ENCODE data around the gene ARHGEF2.
"Not testable (repeated sequence)": the region's sequence is repeated elsewhere in the genome, so short reads cannot be mapped to it uniquely, and the experiment has no call there.

ARHGEF2 gene

DNA sequence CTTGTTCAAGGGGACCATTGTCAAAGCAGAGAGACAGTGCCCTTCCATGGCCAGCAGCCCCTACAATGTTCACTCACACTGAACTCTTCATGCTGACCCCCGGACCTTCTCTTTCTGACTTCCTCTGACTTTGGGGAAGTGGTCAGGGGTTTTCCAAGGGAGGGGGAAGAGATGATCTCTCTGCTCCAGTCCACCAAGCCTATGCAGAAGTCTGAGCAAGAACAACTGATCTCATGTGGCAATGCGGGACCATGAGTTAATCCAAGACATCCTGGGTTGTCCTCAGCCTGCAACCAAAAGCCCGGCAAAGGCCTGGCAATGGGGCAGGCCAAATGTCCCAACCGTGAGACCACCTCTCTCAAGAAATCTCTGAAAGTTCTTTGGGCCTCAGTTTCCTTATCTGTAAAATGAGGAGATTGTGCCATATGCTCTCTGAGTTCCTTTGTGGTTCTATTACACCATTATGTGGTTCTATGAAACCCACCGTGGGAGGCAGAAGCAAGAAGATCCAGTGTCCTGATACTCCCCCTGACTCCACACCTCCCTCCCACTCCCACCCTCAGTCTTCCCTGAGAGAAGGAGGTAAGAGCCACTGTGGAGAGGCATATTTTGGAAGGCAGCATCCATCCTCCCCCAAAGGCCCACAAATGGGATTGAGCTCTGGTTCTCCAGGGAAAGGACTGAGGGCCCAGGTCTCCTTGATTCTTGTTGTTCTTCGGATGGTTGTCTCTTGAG is 11.8 kb upstream of the ARHGEF2 start:
- DNase-seq = no peak

DNA sequence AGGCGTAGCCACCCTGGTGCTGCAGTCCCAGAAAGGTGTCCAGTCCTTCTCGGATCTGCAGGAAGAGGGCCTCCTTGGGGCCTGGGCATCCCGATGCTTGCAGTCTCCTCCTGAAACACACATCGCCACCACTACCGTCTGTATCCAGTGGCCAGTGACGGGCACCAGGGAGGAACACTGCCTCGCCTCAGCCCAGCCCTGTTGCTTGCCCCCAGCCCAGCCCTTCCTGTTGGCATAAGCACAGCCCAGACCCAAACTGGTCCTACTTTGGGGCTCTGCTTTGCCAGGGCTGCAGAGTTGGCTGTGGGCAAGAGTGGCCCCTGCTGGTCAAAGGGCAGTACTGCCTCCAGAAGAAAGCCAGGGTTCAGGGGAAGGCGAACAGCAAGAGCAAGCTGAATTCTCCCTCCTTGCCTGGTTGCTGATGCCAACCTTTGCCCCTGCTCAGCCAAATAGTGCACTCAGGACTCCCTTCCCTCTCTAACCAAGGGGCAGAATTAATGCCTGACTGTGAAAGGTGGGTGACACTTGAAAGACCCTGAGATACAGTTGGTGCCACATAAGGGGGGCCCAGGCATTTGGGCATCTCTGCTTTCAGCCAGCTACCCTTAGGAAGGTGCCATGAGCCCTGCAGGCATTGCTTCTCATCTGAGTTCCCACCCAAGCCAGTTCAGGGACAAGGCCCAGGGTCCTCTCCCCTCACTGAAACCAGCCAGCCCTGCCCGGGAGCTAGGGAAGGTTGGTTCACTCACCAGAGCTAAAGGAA is 11.1 kb upstream of the ARHGEF2 start:
- peak; percentile 90 for DNase-seq

- not testable (repeated sequence) for DNase-seq
These were observed 6.7 kb upstream of the ARHGEF2 start for GRCh38 chr1:155984903-155985645.

DNA sequence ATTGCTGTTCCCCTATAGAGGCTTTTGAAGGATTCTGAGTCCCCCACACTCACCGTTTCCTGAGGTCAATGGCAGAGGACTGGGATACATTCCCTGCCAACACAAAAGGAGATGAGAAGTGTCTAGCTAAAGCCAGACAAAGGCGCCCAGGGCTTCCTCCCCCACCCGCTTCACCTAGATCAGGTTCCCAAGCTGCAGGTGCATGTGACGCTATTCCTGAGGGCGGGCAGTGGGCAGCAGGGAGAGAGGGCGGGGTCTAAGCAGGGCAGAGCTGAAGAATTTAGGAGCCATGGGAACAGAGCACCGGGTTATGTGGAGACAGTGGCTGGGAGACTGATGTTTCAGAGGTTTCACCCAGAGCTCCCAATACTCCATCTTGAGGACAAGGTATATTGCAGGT is 6.0 kb upstream of the ARHGEF2 start:
- DNase-seq = peak; percentile 98

DNA sequence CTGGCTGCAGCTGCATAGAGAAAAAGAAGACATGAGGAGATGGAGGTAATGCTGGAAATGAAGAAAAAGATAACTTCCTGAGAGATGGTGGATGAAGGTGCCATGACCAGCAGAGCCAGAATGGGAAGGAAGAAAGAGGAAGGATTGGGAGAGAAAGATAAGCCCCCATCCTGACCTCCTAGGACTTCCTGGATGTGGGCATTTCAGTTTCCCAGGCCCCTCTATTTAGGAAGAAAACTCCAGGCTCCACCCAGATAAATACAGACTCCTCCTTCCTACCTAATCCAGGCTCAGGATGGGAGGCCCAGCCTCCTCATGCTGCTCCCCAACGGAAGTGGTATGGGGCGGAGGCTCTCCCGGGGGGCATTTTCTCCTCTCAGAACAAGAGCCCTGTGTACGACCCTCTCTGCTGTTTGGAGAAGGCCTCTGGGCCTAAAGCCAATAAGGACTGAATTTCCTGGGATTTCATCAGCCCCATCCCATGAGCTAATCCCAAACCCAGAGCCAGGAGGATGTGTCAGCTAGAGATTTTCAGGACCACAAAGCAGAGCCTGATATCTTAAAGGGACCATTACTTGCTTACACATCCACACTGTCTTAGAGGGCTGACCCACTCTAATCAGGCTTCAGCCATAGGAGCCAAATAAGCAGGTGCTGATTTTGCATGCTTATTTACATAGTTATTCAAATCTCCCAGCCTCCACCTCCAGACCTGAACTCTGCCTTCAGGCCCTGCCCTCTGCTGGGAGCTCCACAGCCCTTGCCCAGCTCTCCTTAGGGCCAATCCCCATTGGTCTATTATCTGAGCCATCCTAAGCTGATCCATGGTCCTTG is 5.1 kb upstream of the ARHGEF2 start:
- DNase-seq = peak; percentile 94

DNA sequence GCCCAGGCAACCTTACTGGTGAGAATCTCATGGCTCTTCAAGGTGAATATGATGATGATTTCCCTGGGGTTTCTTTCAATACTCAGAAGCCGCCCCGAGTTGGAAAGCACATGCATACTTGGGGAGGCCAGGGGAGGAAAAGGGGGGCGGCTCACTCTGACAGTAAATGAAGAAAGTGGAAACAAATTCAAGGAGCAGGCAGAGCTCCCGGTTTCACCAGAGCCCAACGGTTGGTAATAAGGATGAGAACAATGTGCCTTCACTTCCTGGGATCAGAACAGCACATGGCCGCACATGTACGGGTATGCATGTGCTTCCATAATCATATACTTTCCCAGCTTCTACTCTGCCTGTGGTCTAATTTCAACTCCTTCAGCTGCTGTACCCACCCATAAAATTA is 3.8 kb upstream of the ARHGEF2 start:
- DNase-seq = no peak

- DNase-seq = no peak
These were observed 3.1 kb upstream of the ARHGEF2 start for GRCh38 chr1:155981266-155982088.

GRCh38 chr1:155979597-155980343 is 1.4 kb upstream of the ARHGEF2 start:
- no peak for DNase-seq

GRCh38 chr1:155978973-155979429 is 654 bp upstream of the ARHGEF2 start:
- DNase-seq = no peak

GRCh38 chr1:155977690-155978324 is 540 bp downstream of the ARHGEF2 start:
- peak; percentile 72 for DNase-seq

GRCh38 chr1:155976913-155977689 is 1.2 kb downstream of the ARHGEF2 start:
- DNase-seq = peak; percentile 66

DNA sequence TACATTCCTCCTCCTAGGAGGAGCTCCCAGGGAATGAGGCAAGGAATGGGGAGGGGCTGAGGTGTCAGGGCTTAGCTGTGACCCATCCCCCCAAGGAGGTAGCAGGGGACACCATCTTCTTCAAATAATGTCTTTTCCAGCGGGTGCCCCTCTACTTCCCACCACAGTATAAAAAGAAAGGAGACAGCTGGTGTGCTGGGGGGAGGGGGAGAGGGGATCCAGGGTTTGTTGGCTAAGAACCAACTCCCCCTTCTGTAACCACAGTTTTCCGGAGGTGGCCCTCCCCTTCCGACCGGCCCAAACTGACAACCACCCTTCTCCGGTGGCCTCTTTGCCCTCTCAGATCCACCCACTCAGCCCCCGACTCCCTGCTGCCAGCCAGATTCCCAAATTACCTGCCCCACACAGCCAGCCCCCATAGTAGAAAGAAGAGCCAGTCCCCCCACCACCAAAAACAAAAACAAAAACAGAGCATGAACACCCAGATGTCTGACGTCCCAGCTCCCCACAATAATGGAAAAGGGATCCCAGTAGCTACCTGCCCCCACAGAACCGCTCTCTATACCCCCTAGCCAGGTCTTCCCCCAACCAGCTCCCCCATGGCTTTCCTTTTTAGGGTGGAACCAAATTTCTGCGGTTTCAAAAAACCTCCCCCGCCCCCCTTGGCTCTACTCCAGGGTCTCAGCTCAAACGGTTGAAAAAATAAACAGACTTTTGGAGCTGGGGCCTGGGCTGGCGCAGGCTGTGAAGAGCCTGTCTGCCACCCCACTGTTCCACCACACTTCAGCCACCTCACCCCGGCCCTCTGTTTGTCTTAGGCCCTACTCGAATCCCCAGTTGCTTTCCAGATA is 2.1 kb downstream of the ARHGEF2 start:
- peak; percentile 99 for DNase-seq

DNA sequence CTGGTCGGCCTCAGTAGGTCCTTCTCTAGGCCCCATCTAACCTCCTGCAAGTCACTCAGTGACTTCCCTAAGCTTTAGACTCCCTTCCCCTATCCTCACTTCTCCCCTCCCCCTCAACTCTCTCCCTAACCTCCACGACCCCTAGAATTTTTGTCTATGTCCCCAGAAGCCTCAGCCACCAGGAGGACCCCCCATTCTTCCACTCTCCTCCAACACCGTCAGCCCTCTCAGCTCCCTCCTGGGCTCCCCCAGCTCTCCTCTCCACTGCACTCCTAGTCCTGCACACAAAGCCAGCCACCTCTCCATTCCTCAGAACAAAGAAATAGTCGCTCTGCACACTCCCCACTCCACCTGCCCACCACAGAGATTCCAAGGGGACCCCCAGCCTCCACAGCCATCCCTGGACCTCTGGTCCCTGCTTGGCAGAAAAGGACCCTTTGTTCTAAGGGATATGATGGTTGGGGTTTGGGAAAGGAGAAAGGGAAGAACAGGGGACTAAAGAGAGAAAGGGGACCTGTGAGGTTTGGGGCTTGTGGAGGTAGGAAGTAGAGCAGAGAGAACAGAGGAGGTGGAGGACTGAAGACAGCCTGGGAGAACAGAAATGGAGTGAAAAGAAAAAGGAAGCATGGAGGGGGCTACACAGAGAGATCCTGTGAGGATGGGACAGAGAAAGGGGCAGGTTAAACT is 2.8 kb downstream of the ARHGEF2 start:
- DNase-seq = no peak

DNA sequence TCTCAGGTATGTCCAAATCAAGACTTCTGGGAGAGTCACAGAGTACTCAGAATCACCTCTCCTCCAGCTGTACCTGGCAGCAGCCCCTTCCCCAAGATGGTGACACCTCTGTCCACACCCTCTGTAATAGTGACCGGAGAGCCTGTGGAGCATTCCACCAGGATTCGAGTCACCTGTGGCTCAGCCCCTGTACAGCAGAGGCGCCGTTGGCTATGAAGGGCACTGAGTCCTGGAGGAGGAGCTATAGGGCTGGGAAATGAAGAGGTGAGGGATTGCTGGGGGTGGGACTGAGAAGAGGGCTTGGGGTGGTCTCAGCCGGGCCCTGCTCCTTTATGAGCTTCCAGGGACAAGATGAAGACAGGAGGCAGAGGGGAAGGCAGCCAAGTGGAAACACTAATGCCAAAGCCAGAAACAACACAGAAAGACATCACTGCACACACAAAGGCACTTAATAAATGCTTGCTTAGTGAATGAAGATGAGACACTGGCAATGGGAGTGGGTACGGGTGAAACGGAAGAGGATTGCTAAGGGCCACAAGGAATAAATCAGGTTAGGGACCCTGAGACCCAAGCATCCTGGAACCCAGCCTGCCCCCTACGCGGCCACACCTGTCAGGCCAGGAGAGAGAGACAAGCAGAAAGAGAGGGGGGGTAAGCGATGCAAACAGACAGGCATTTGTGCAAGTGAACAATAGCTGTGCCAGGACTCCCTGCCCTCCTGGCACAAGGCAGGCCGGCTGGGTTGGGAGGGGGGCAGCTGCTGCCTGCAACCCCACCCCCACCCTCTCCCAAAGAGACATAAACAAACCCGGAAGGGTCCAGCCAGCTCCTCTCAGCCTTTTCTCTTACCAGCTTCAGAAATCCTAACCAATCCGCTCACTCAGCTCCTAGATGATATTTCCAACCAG is 3.9 kb downstream of the ARHGEF2 start:
- peak; percentile 87 for DNase-seq

DNA sequence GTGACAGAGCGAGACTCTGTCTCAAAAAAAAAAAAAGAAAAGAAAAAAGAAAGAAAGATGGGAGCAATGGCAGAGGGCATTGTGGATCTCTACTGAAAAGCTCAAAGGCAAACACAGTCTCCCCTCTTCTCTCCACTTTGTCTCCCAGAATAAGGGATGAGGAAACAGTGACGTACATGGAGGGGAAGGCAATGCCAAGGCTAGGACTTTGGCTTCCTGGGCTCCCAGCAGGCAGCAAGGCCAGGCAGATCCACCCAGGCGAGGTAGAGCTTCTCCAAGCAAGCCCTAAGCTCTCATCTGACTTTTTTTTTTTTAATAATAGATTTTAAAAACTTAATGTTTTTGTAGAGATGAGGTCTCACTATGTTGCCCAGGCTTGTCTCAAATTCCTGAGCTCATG is 4.6 kb downstream of the ARHGEF2 start:
- no peak for DNase-seq

DNA sequence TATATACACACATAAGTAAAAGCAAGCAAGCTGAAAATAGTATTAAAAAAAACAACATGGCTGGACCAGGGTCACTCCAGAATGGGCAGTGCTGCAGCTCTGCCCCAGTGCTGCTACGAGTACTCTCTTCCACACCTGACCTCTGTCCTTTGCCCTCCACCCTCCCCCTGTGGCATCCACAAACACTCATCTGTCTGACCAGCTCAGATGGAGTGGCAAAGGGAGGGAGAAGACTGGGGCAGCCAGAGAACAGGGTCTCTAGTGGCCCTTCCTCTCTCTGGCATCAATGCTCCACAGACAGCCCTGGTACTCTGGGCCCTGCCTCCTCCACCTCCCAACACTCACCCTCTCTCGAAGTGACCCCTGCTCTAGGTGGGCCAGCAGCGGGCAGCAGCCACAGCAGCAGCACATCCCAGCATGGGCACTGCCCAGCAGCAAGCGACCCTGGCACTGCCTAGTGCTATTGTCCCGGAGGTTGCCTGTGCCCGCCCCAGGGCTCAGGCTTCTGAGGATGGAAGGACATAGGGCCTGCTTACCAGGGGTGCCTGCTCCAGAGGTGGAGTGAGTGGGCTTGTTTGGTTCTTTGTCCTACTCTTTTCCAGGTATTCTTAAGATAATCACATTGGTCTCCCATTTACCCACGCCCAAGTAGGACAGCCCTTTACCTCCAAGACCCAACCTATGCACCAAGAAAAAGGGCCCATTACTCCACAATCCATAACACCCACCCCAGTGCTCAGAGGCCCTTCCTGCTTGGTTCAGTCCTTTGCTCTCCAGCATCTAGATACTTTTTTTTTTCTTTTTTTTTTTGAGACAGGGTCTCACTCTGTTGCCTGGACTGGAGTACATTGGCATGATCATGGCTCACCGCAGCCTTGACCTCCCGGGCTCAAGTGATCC is 6.2 kb downstream of the ARHGEF2 start:
- no peak for DNase-seq

Measured in NCI-H345 (cell line).